Upper lobe of left lung (tissue), 6 donors: ENCODE measurements around the gene SIGLEC1. TPM values are rescaled to one million over a fixed set of nuclear protein-coding genes. Genes with fewer than 3 reads are reported as not detected.

ENCODE experiments used
- ATAC-seq, 2 donors: fragments of 200-7000 bp; cut with Tn5 transposase; one replicate each; pipeline ENCODE4 v1.9.1; 2022; ENCODE audit warnings: mild to moderate bottlenecking in 2 of 2, moderate library complexity in 2 of 2; ENCODE audit not compliant: low FRiP score in 2 of 2
- DNase-seq, 2 donors: peaks; one replicate each; pipeline ENCODE4 v3.0.0-alpha.2; 2019 to 2020
- H3K27ac ChIP-seq, 4 donors: fragments of 200-600 bp; sonication (generic); one replicate each; pipeline ENCODE4 v1.5.1; 2016 to 2019
- H3K27me3 ChIP-seq, 4 donors: fragments of 200-600 bp; sonication (generic); one replicate each; pipeline ENCODE4 v1.5.1; 2017 to 2019
- H3K36me3 ChIP-seq, 4 donors: fragments of 200-600 bp; sonication (generic); one replicate each; pipeline ENCODE4 v1.5.1; 2016 to 2019
- H3K4me1 ChIP-seq, 4 donors: fragments of 200-600 bp; sonication (generic); one replicate each; pipeline ENCODE4 v1.5.1; 2018 to 2019
- H3K4me3 ChIP-seq, 4 donors: fragments of 200-600 bp; sonication (generic); one replicate each; pipeline ENCODE4 v1.5.1; 2017 to 2019; ENCODE audit warnings: mild to moderate bottlenecking in 2 of 4, moderate library complexity in 1 of 4
- H3K9me3 ChIP-seq, 4 donors: fragments of 200-600 bp; sonication (generic); one replicate each; pipeline ENCODE4 v1.5.1; 2018 to 2019
- EP300 ChIP-seq, 4 donors: sonication (generic); formaldehyde crosslinking; IDR thresholded peaks; one replicate each; pipeline ENCODE4 v1.5.1; 2017; ENCODE audit warnings: antibody characterized with exemption in 4 of 4, control low read depth in 2 of 4
- POLR2A ChIP-seq, 4 donors: fragments of 450-650 bp; IDR thresholded peaks; one replicate each; pipeline ENCODE4 v1.5.1; 2016 to 2017; ENCODE audit warnings: antibody characterized with exemption in 4 of 4, mild to moderate bottlenecking in 2 of 4
- POLR2AphosphoS5 ChIP-seq, 2 donors: sonication (generic); formaldehyde crosslinking; IDR thresholded peaks; one replicate each; pipeline ENCODE4 v1.5.1; 2017; ENCODE audit warnings: antibody characterized with exemption in 2 of 2
- WGBS, 2 donors: methylation state at CpG; one replicate each; pipeline ENCODE4 v1.1.5; 2017 to 2018; 5-methylcytosine and 5-hydroxymethylcytosine counted together
- total RNA-seq, 6 donors: library from RNA; depleted of rRNA in 4 of 6; stranded (reverse); fragments of >200 nt in 4 of 6; gene quantifications; one replicate each; pipeline versions ENCODE4 v1.1.0 to v1.2.1, GENCODE V29; 2016 to 2021
- TF ChIP-seq, protein P1 (sequence below), 6 experiments: fragments of 450-650 bp in 4 of 6; fragments of 200-600 bp in 2 of 6; sonication (generic) in 2 of 6; IDR thresholded peaks; one replicate each; pipeline ENCODE4 v1.5.1; 2016 to 2019; ENCODE audit warnings: antibody characterized with exemption in 6 of 6
- donor health status: DM: no; HTN: no; CAD: no; lungs with moderate emphysema.
- donor health status: DM: no; HTN: yes; CAD: no; lungs with severe emphysema.

The SIGLEC1 gene
- total RNA-seq, 6 donors from 2014 or later, result 14.4 to 69.9 (median 60.7) TPM

DNA sequence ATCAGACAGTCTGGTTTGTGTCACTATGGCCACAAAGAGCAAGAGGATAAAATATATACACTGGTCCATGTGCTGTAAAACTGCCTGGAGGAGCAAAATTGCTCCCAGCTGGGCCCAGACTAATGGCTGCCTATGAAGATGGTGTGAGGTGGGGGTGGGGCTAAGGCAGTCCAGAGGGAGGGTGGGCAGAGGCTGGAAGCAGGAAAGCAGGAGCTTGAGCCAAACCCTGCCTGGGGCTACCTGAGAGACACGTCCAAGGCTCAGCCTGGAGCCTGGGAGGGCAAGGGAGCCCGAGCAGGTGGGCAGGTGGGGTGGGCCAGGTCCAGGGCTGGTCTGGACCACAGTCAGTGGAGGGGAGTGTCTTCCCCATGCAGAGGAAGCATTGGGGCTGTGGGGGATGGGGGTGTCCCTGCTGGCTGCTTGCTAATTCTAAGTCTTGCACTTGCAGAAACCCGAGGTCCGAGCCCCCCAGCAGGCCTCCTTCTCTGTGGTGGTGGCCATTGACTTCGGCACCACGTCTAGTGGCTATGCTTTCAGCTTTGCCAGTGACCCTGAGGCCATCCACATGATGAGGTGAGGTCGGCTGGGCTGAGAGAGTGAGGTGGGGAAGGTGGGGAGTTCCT lies 29.5 kb upstream of the SIGLEC1 start:
- ATAC-seq, result no peak
- H3K27ac ChIP-seq, result peak overlapping the region in 2 of 4 donors; percentile 80 to 91
- peaks cover 48 to 54% (median 49%) of the 10 kb centered on the region in 4 donors for H3K4me1 ChIP-seq
- no peak overlapping the region for H3K4me3 ChIP-seq
- DNase-seq, result no peak
- H3K9me3 ChIP-seq, result no peaks in the 10 kb centered on the region
- WGBS, 2 donors, result 77 to 82% methylated on average over 6 to 7 of the region's 7 CpGs
- no peaks in the 10 kb centered on the region for H3K27me3 ChIP-seq
- peaks cover 0 to 40% (median 4%) of the 10 kb centered on the region in 4 donors for H3K36me3 ChIP-seq
- TF ChIP-seq POLR2A (IDR thresholded peaks at IDR 0.05), result no peak

DNA sequence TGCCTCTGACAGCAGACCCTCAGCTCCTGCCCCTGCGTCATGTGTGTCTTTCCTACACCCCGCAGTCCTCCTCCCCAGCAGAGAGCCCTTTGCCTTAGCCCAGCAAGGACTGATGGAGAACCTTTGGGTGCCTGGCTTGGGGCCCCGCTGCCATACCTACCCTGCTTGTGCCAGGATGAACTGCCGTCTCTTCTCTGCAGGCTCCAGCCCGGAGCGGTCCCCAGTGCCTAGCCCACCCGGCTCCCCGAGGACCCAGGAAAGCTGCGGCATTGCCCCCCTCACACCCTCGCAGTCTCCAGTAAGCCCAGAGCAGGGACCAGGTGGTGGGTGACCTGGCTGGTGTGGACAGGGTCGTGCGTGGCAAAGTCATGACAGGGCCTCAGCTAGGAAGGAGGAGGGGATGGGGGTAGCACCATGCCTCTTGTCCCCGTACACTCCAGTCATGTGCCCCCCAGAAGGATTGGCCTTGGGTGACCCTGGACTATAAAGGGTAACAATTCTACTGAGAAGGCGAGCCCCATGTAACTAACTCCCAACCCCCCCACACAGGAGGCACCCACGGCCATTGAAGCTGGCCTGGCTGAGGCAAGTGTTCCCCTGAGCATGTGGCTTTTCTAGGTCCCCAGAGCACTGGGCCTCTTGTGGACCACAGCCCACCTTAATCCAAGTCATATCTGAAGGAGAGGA lies 28.4 kb upstream of the SIGLEC1 start:
- DNase-seq (peak in 1 of 2 donors; percentile 53), ATAC-seq (no peak)
- peaks cover 58 to 60% (median 59%) of the 10 kb centered on the region in 4 donors for H3K4me1 ChIP-seq
- H3K36me3 ChIP-seq, result peaks cover 0 to 37% (median 3%) of the 10 kb centered on the region in 4 donors
- H3K27ac ChIP-seq, result peak overlapping the region; percentile 75 to 91 (median 80)
- no peaks in the 10 kb centered on the region for H3K9me3 ChIP-seq
- H3K27me3 ChIP-seq, result no peaks in the 10 kb centered on the region
- H3K4me3 ChIP-seq, result no peak overlapping the region
- 85 to 86% methylated on average over 8 to 15 of the region's 15 CpGs for WGBS, 2 donors
- TF ChIP-seq POLR2A (IDR thresholded peaks at IDR 0.05) (no peak), POLR2AphosphoS5 (IDR thresholded peaks at IDR 0.05) (no peak)

DNA sequence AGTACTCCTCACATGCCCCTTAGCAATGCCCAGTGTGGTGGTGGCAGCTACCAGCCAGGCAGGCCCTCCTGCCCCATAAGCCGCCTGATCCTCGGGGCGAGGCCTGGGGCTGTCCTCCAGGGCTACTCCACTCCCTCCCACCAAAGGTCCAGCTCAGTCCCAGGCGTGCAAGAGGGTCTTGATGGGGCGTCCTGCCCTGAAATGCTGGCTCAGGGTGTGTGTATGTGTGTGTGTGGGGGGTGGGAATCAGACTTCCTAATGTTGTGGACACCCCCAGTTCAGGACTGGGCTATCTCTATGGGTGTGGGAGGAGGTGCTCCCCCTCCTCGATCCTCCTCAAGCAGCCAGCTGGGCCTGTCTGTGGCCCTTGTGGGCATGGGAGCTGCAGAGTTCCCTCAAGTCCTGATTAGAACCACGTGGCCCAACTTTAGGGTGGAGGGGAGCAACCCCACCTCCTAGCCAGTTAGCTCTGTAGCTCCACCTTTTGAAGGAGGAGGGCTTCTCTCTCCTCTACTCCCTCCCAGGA lies 27.6 kb upstream of the SIGLEC1 start:
- peaks cover 57 to 60% (median 59%) of the 10 kb centered on the region in 4 donors for H3K4me1 ChIP-seq

DNA sequence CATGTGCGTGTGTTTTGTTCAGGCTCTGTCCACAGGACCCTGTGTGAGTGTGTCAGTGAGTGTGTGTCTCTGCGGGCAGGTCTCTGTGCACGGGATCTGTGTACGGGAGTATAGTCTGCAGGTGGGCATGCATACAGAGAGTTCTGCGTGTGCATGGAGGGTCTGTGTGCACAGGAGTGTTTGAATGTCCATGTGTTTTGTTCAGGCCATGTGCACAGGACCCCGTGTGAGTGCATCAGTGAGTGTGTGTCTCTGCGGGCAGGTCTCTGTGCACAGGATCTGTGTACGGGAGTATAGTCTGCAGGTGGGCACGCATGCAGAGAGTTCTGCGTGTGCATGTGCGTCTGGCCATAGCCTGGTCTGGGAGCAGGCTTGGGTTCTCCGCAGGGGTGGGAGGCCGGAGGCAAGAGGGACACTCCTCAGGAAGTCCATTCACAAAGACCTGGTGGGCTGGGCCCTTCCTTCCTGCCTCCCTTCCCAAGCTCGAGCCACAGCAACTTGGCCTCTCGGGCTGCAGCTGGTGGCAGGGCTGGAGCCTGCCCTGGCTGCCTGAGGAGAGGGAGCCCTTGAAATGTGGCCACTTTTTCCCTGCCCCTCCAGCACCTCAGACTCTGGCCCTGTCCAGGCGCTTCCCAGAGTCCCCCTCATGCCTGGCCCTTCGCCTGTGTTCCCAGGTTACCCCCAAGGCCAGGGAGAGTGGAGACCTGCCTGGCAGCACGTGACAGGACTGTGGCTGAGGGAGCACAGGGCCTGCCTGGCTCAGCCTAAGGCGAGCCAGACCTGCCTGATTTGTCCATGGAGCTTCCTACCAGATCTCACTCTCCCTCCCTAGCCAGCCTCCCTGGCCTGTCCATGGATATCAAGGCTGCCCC lies 26.9 kb upstream of the SIGLEC1 start:
- no peaks in the 10 kb centered on the region for H3K9me3 ChIP-seq
- ATAC-seq, result peak; percentile 9 to 60
- H3K4me3 ChIP-seq, result peak overlapping the region in 2 of 4 donors; percentile 18 to 29
- H3K4me1 ChIP-seq, result peaks cover 56 to 60% (median 60%) of the 10 kb centered on the region in 4 donors
- 60 to 79% methylated on average over 11 to 19 of the region's 19 CpGs for WGBS, 2 donors
- no peaks in the 10 kb centered on the region for H3K27me3 ChIP-seq
- DNase-seq, result peak in 1 of 2 donors; percentile 36
- TF ChIP-seq POLR2A (IDR thresholded peaks at IDR 0.05) (no peak), POLR2AphosphoS5 (IDR thresholded peaks at IDR 0.05) (peak in 1 of 2 donors; percentile 70), EP300 (IDR thresholded peaks at IDR 0.05) (peak in 2 of 4 donors; percentile 3 to 35)
- H3K36me3 ChIP-seq, result peaks cover 0 to 26% (median 0%) of the 10 kb centered on the region in 4 donors
- peak overlapping the region; percentile 75 to 91 (median 80) for H3K27ac ChIP-seq

More for the DNA sequence above, 27.6 kb upstream of the SIGLEC1 start:
- ATAC-seq, result no peak
- peak overlapping the region in 1 of 4 donors; percentile 0 for H3K4me3 ChIP-seq
- peak overlapping the region; percentile 75 to 91 (median 80) for H3K27ac ChIP-seq
- no peaks in the 10 kb centered on the region for H3K27me3 ChIP-seq
- no peak for DNase-seq
- TF ChIP-seq EP300 (IDR thresholded peaks at IDR 0.05), result no peak
- TF ChIP-seq POLR2AphosphoS5 (IDR thresholded peaks at IDR 0.05), result no peak
- no peak for TF ChIP-seq POLR2A (IDR thresholded peaks at IDR 0.05)
- TF ChIP-seq, protein P1, sequence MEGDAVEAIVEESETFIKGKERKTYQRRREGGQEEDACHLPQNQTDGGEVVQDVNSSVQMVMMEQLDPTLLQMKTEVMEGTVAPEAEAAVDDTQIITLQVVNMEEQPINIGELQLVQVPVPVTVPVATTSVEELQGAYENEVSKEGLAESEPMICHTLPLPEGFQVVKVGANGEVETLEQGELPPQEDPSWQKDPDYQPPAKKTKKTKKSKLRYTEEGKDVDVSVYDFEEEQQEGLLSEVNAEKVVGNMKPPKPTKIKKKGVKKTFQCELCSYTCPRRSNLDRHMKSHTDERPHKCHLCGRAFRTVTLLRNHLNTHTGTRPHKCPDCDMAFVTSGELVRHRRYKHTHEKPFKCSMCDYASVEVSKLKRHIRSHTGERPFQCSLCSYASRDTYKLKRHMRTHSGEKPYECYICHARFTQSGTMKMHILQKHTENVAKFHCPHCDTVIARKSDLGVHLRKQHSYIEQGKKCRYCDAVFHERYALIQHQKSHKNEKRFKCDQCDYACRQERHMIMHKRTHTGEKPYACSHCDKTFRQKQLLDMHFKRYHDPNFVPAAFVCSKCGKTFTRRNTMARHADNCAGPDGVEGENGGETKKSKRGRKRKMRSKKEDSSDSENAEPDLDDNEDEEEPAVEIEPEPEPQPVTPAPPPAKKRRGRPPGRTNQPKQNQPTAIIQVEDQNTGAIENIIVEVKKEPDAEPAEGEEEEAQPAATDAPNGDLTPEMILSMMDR (IDR thresholded peaks at IDR 0.05), result no peak
- H3K9me3 ChIP-seq, result no peaks in the 10 kb centered on the region
- peaks cover 0 to 31% (median 0%) of the 10 kb centered on the region in 4 donors for H3K36me3 ChIP-seq
- 13 to 57% methylated on average over 1 to 7 of the region's 7 CpGs for WGBS, 2 donors

DNA sequence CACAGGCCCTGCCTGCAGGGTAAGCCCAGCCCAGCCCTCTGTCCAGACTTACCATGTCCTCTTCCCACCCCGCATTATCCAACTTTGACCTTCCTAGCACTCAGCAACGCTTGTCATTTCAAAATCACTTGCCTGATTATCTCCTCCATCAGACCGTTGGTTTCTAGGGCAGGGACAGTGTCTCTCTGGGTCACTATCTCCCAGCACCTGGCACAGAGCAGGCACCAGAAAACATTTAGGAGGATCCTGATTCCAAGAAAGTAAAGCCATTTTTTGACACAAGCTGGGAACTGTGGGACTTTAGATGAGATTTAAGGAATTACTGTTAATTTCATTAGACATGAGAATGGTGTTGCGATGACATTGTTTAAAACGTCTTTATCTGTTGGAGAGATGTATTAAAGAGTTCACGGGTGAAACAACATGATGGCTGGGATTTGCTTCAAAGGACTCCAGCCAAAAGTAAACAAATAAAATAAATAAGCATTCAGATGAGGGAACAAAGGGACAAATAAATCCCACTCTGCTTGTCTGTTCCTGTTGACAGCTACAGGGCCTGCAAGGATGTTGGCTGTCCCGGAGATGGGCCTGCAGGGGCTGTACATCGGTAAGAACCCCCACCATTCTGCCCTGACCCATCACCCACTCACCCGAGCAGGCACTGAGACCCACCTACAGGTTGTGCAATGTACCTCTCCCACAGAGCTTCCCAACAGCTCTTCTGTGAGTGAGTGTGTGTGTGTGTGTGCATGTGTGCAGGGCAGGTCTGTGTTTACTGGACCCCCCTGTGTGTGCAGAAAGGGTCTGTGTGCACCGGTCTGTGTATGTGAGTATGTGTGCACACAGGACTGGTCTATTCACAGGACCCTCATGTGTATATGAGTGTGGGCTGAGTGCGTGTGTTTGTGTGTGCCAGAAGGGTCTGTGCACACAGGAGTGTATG lies 26.0 kb upstream of the SIGLEC1 start:
- no peak for DNase-seq
- 47 to 55% methylated on average over 9 to 11 of the region's 11 CpGs for WGBS, 2 donors
- H3K4me1 ChIP-seq, result peaks cover 56 to 64% (median 63%) of the 10 kb centered on the region in 4 donors
- TF ChIP-seq, protein P1 (IDR thresholded peaks at IDR 0.05), result no peak
- no peak for TF ChIP-seq POLR2A (IDR thresholded peaks at IDR 0.05)
- no peak for TF ChIP-seq POLR2AphosphoS5 (IDR thresholded peaks at IDR 0.05)
- no peak for TF ChIP-seq EP300 (IDR thresholded peaks at IDR 0.05)
- H3K27ac ChIP-seq, result peak overlapping the region in 2 of 4 donors; percentile 69 to 74
- H3K4me3 ChIP-seq, result peak overlapping the region in 2 of 4 donors; percentile 18 to 29
- H3K27me3 ChIP-seq, result no peaks in the 10 kb centered on the region
- H3K9me3 ChIP-seq, result no peaks in the 10 kb centered on the region
- peaks cover 0 to 17% (median 0%) of the 10 kb centered on the region in 4 donors for H3K36me3 ChIP-seq
- ATAC-seq, result no peak
